Keratinocyte (primary cell): ENCODE results near the gene DMD. TPM values are rescaled to one million over a fixed set of nuclear protein-coding genes. Genes with fewer than 3 reads are reported as not detected.

Experiments
- DNase-seq: peaks from one replicate; pipeline ENCODE4 v3.0.0-alpha.2; 2011; ENCODE audit warnings: low read depth, missing footprints, low spot score
- FAIRE-seq: peaks from 2 replicates; lab custom pipeline; 2011; peaks lifted over from hg19 to GRCh38; lab: Jason Lieb, UNC
- H2AFZ ChIP-seq: 2 replicates; pipeline ENCODE4 v1.6.0; 2012; ENCODE audit warnings: low read length, control low read depth, inconsistent platforms; ENCODE audit not compliant: control insufficient read depth
- H3K27ac ChIP-seq: 2 replicates; pipeline ENCODE4 v1.5.1; 2011; ENCODE audit warnings: low read length; ENCODE audit not compliant: control insufficient read depth, insufficient read depth
- H3K27me3 ChIP-seq: 3 replicates; pipeline ENCODE4 v1.6.0; 2011; ENCODE audit warnings: low read length; ENCODE audit not compliant: control insufficient read depth, insufficient read depth; ENCODE audit errors: extremely low read depth
- H3K36me3 ChIP-seq, 2 experiments: 2 replicates in 1 of 2; 3 replicates in 1 of 2; pipeline ENCODE4 v1.5.1; 2011; ENCODE audit warnings: low read length in 2 of 2, mild to moderate bottlenecking in 1 of 2; ENCODE audit not compliant: control insufficient read depth in 2 of 2, insufficient read depth in 2 of 2; ENCODE audit errors: extremely low read depth in 1 of 2
- H3K4me1 ChIP-seq: 3 replicates; pipeline ENCODE4 v1.5.1; 2011; ENCODE audit warnings: low read length; ENCODE audit not compliant: control insufficient read depth, insufficient read depth; ENCODE audit errors: extremely low read depth
- H3K4me2 ChIP-seq: 3 replicates; pipeline ENCODE4 v1.6.0; 2011; ENCODE audit warnings: low read depth, low read length; ENCODE audit not compliant: control insufficient read depth, insufficient read depth; ENCODE audit errors: extremely low read depth
- H3K4me3 ChIP-seq, 3 experiments: fragments of 200-600 bp in 1 of 3; sonication (generic) in 1 of 3; 2 replicates in 2 of 3; 3 replicates in 1 of 3; pipeline ENCODE4 v1.5.1; 2011 to 2016; ENCODE audit warnings: low read length in 3 of 3, mild to moderate bottlenecking in 3 of 3, control low read depth in 2 of 3, inconsistent platforms in 1 of 3, low read depth in 1 of 3, mixed read lengths in 1 of 3, mixed run types in 1 of 3, moderate library complexity in 1 of 3; ENCODE audit not compliant: control insufficient read depth in 2 of 3, insufficient read depth in 2 of 3; ENCODE audit errors: extremely low read depth in 1 of 3
- H3K79me2 ChIP-seq: 2 replicates; pipeline ENCODE4 v1.6.0; 2012; ENCODE audit warnings: low read length; ENCODE audit not compliant: control insufficient read depth, insufficient read depth
- H3K9ac ChIP-seq: 3 replicates; pipeline ENCODE4 v1.6.0; 2011; ENCODE audit warnings: low read length; ENCODE audit not compliant: control insufficient read depth, insufficient read depth; ENCODE audit errors: extremely low read depth
- H3K9me1 ChIP-seq: 3 replicates; pipeline ENCODE4 v1.6.0; 2011; ENCODE audit warnings: low read length; ENCODE audit not compliant: control insufficient read depth, insufficient read depth; ENCODE audit errors: extremely low read depth
- H3K9me3 ChIP-seq: 2 replicates; pipeline ENCODE4 v1.5.1; 2012; ENCODE audit warnings: low read depth, low read length; ENCODE audit not compliant: control insufficient read depth
- H4K20me1 ChIP-seq: 3 replicates; pipeline ENCODE4 v1.6.0; 2011; ENCODE audit warnings: low read length; ENCODE audit not compliant: control insufficient read depth, insufficient read depth; ENCODE audit errors: extremely low read depth
- EZH2 ChIP-seq: IDR thresholded peaks from one replicate; pipeline ENCODE4 v1.6.1; 2012; ENCODE audit warnings: inconsistent platforms, mild to moderate bottlenecking, low read length, moderate library complexity
- dilution Hi-C: fragments of 300-500 bp; cut with MboI; formaldehyde crosslinking; loops from one replicate; pipeline ENCODE4 v1.7.0; 2020; ENCODE audit warnings: low sequenced_read_pairs; ENCODE audit not compliant: extremely low pct_ligation_motif_present
- polyA plus RNA-seq, 5 experiments: library from polyadenylated mRNA; depleted of rRNA in 3 of 5; stranded (reverse) in 3 of 5; stranded (forward) in 1 of 5; unstranded in 1 of 5; fragments of >200 nt; gene quantifications; 1 replicate in 1 of 5; 2 replicates in 3 of 5; 3 replicates in 1 of 5; pipeline versions ENCODE4 v1.2.1 to v1.2.3, GENCODE V29; 2011 to 2012; ENCODE audit warnings: missing spikeins in 2 of 5, low read depth in 1 of 5, low replicate concordance in 1 of 5
- TF ChIP-seq, protein P1 (sequence below), 3 experiments: IDR thresholded peaks in 1 of 3; conservative IDR thresholded peaks in 1 of 3; optimal IDR thresholded peaks in 1 of 3; 2 replicates in 2 of 3; 3 replicates in 1 of 3; pipeline versions ENCODE3 to v1.5.1; 2011; ENCODE audit warnings: low read length in 3 of 3, mild to moderate bottlenecking in 3 of 3, moderate library complexity in 2 of 3, control low read depth in 1 of 3, inconsistent platforms in 1 of 3; ENCODE audit not compliant: insufficient read depth in 2 of 3; ENCODE audit errors: extremely low read depth in 1 of 3

DMD gene
- polyA plus RNA-seq, 1 donor (not counting 4 experiments of a cell fraction or from before 2014, with no cell fraction given) = 8.9 TPM

DNA sequence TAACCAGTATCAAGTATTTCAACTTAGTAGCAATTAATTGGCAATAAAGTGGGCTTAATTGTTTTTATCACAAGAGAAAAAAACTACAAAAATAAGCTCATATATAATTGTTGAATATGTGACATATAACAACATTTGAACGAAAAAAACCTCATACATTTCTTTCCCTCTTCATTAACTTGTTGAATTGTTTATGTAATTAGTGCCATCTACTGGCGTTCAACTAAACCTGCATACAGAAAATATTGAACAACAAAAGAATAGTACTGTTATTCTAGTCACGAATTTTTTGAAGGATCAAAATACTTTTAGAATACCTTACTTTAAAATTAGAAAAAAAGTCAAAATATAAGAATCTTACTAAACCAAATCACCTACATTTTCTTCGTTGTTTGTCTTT, 1553.0 kb downstream of the DMD start:
- Histone ChIP-seq H3K9ac (no peak overlapping the region), H3K36me3 (no peaks in the 10 kb centered on the region), H3K27me3 (no peaks in the 10 kb centered on the region), H3K4me1 (no peaks in the 10 kb centered on the region), H3K9me3 (no peaks in the 10 kb centered on the region), H3K4me2 (no peak overlapping the region), H3K27ac (no peak overlapping the region), H3K9me1 (no peaks in the 10 kb centered on the region), H2AFZ (no peak overlapping the region), H4K20me1 (no peaks in the 10 kb centered on the region), H3K79me2 (no peaks in the 10 kb centered on the region), H3K4me3 (no peak overlapping the region)
- DNase-seq (no peak), FAIRE-seq (no peak)
- dilution Hi-C loops = no loop called here
- TF ChIP-seq, protein P1, sequence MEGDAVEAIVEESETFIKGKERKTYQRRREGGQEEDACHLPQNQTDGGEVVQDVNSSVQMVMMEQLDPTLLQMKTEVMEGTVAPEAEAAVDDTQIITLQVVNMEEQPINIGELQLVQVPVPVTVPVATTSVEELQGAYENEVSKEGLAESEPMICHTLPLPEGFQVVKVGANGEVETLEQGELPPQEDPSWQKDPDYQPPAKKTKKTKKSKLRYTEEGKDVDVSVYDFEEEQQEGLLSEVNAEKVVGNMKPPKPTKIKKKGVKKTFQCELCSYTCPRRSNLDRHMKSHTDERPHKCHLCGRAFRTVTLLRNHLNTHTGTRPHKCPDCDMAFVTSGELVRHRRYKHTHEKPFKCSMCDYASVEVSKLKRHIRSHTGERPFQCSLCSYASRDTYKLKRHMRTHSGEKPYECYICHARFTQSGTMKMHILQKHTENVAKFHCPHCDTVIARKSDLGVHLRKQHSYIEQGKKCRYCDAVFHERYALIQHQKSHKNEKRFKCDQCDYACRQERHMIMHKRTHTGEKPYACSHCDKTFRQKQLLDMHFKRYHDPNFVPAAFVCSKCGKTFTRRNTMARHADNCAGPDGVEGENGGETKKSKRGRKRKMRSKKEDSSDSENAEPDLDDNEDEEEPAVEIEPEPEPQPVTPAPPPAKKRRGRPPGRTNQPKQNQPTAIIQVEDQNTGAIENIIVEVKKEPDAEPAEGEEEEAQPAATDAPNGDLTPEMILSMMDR (optimal IDR thresholded peaks at IDR 0.05 in 1 of 3, IDR thresholded peaks at IDR 0.05 in 1 of 3, conservative IDR thresholded peaks at IDR 0.05 in 1 of 3; ENCODE audit: extremely low read depth in 1 of 3, insufficient read depth in 2 of 3, low read length in 3 of 3) = peak in 2 of 3 experiments; percentile 15 to 45
- TF ChIP-seq EZH2 = no peak

DNA sequence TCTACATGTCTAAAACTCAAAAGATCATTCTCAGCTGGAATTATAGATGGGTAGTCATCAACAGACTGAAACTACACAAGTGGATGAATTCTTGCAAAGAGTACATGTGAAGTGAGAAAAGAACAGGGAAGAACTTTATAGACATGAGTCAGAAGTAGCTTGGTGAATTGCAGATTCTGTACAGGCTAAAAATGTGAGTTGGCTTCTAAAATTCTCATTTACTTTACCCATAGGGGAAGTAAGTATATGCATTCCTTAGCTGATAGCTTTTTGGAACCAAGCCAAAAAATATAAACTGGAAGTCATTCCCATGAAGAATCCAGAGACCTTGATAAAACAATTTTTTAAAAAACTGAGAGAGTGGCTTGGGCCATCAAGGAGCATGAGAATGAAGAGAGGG, 1555.3 kb downstream of the DMD start:
- Histone ChIP-seq H4K20me1 (no peaks in the 10 kb centered on the region), H3K4me1 (no peaks in the 10 kb centered on the region), H3K4me2 (no peak overlapping the region), H3K79me2 (no peaks in the 10 kb centered on the region), H3K4me3 (no peak overlapping the region), H3K27ac (no peak overlapping the region), H2AFZ (no peak overlapping the region), H3K36me3 (no peaks in the 10 kb centered on the region), H3K9me1 (no peaks in the 10 kb centered on the region), H3K9ac (no peak overlapping the region), H3K9me3 (no peaks in the 10 kb centered on the region), H3K27me3 (no peaks in the 10 kb centered on the region)
- no peak for DNase-seq
- dilution Hi-C loops = no loop called here
- FAIRE-seq = no peak
- no peak for TF ChIP-seq EZH2
- TF ChIP-seq, protein P1 (optimal IDR thresholded peaks at IDR 0.05 in 1 of 3, IDR thresholded peaks at IDR 0.05 in 1 of 3, conservative IDR thresholded peaks at IDR 0.05 in 1 of 3; ENCODE audit: extremely low read depth in 1 of 3, insufficient read depth in 2 of 3, low read length in 3 of 3) = no peak
